Measurements from ENCODE around the gene RPS23.
A peak's percentile ranks its signal among the peaks of the same experiment; 100 is the strongest.

The RPS23 gene

GRCh38 chr5:82244854-82245635 is 33.1 kb downstream of the RPS23 start:
- no peak for DNase-seq (ENCODE audit: low read depth in 2 of 2)

- no peak for DNase-seq (ENCODE audit: low read depth in 2 of 2)
These were observed 34.0 kb downstream of the RPS23 start for GRCh38 chr5:82244151-82244550.

- DNase-seq (ENCODE audit: low read depth in 2 of 2): no peak
These were observed 43.3 kb downstream of the RPS23 start for GRCh38 chr5:82234885-82235284.

GRCh38 chr5:82225525-82226172 is 52.5 kb downstream of the RPS23 start:
- peak; percentile 25 to 33 for DNase-seq (ENCODE audit: low read depth in 2 of 2)
